Suppressor macrophage treated with lipopolysaccharide for 4 hours (primary cell): ENCODE measurements around the gene GCNT2.
A peak's percentile ranks its signal among the peaks of the same experiment; 100 is the strongest.

Source experiments
- DNase-seq: peaks from one replicate; pipeline ENCODE4 v3.0.0-alpha.2; 2020

The GCNT2 gene

DNA sequence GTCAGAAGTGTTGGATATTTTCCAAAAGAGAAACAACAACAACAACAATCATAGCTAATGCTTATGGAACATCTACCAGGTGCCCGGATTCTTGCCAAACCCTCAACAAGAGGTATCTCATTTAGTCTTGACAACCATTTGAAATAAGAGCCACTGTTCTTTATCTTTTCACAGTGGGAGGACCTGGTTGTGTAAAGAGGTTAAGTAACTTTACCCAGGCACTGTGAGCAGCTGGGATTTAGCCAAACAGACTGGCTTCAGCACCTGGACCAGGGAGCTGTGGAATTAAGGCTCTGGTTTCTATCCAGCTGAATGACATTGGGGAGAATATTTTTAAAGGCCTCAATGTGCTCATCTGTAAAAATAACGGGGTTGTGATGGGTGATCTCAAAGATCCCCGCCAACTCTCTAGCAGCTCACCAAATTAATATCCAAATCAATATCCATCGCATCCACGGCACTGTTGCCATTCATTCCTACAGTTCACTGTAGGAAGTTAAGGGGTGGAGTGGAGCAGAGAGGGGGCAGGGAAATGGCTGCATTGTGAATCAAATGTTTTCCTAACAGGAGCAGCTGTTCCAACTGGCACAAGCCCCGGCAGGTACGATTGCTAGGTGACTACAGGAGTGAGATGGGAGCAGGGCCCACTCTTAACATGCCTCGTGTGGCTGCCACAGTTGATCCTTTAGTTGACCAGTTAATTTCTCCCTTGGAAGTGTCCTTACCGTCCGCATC is 61.8 kb downstream of the GCNT2 start:
- no peak for DNase-seq

DNA sequence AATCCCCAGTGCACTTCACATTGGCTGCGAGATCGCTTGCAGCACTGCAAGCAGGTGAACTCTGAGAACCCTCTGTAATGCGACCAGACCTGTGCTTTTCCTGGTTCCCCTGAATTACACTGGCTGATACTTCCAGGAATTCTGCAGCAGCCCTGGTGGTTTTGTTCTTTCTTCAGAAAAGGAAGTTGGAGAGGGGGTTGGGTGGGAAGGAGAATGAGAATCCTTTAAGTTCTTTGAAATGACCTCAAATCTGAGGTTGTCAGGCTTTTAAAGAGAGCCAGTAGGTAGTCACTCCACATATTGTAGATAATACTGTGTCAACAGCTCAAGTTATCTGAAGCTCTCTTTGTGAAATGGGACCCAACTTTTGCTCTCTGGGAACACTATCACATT is 62.4 kb downstream of the GCNT2 start:
- peak; percentile 32 for DNase-seq

- DNase-seq, result no peak
Measured at GRCh38 chr6:10584607-10585006, 63.5 kb downstream of the GCNT2 start.

- no peak for DNase-seq
Measured at GRCh38 chr6:10585209-10585845, 64.2 kb downstream of the GCNT2 start.

GRCh38 chr6:10586302-10586701 is 65.2 kb downstream of the GCNT2 start:
- no peak for DNase-seq

DNA sequence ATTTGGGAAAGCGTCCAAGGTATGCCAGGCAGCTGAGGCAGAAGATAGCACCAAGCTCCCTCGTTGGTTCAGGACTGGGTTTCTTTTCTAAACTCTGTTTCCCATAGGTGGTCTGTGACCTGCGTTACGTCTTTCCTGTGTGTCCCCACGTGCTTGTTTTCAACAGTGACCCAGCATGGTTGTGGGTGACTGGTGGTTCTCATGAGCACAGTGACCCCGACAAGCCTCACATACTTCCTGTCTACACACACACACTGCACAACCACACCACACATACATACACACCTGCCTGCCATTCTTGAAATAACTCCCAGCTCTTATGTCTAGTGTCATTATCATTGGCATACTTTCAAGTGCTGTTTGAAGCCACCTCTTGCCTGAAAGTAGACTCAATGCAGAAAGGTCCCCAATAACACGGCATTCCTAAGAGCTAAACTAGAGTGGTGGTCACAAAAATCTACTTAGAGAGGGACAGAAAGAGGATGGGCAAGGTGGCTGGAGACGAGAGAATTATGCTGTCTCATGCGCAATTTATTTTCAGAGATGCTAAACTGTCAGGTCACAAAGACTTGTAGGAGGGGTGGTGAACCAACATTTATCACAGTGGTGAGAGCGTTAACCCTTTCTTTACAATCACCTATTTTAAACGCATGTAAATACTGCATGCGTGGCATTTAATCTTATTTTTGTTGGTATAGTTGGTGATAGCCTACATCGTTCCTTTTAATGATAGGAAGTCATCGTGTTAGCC is 66.7 kb downstream of the GCNT2 start:
- no peak for DNase-seq

- DNase-seq, result no peak
Measured at GRCh38 chr6:10588562-10589428, 67.6 kb downstream of the GCNT2 start.

DNA sequence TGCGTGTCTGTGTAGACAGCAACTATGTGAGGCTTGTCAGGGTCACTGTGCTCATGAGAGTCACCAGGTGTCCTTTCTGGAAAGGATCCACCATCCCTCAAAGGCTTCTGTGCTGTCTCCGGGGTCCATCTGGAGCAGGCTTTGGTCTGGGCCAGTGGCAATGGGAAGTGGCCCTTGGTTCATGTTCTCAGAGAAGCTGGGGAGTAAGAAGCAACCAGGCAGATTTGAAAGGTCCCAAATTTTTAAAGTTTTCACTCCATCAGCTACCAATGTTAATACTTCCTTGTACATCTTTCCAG is 68.2 kb downstream of the GCNT2 start:
- no peak for DNase-seq

- DNase-seq, result no peak
Measured at GRCh38 chr6:10589983-10590382, 68.8 kb downstream of the GCNT2 start.

- no peak for DNase-seq
Measured at GRCh38 chr6:10591422-10592160, 70.4 kb downstream of the GCNT2 start.

GRCh38 chr6:10595731-10596664 is 74.8 kb downstream of the GCNT2 start:
- DNase-seq, result peak; percentile 93

DNA sequence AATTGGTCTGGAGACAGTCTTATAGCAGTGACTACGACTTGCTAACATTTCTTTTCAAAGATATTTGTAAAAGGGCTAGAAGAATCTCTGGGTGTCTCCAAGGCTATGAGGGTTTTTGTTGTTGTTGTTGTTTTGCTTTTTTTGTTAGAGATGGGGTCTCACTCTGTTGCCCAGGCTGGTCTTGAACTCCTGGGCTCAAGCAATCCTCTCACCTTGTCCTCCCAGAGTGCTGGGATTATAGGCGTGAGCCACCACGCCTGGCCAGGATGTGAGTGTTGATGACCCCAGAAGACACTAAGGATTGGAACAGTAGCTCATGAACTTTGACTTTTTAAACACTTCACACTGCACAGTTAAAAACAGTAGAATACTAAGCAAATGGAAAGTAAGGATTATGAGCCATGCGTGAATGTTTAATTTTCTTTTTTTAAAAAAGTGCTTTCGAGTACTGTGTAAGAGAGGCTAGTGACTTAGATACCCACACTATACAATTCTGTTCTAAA is 76.4 kb downstream of the GCNT2 start:
- DNase-seq, result no peak

GRCh38 chr6:10598084-10598960 is 77.2 kb downstream of the GCNT2 start:
- DNase-seq, result peak; percentile 86

DNA sequence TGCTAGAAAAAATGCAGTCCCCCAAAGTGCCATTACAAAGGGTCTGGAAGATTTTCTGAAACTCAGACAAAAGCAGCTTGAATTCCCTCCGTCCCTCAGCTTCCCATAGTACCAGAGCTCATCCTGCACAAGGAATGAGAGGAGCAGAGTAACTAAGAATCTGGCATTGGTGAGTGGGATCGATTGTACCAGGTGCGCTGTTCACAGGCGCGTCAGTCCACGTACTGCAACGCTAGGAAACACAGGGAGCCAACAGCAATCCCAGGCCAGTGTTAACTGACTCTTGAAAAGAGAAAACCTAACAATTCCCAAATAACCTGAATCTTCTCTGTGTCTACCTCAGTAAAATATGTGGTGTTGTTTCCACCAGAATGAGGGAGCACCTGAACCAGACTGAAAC is 77.9 kb downstream of the GCNT2 start:
- no peak for DNase-seq

DNA sequence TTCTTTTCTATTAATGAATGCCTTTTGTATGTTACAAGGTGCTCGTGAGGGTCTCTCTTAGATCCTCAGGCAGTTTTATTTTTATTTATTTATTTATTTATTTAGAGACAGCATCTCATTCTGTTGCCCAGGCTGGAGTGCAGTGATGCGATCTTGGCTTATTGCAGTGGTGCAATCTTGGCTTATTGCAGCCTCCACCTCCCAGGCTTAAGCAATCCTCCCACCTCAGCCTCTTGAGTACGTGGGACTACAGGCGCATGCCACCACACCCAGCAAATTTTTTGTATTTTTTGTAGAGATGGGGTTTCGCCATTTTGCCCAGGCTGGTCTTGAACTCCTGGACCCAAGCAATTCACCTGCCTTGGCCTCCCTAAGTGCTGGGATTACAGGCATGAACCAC is 79.5 kb downstream of the GCNT2 start:
- DNase-seq, result peak; percentile 25

DNA sequence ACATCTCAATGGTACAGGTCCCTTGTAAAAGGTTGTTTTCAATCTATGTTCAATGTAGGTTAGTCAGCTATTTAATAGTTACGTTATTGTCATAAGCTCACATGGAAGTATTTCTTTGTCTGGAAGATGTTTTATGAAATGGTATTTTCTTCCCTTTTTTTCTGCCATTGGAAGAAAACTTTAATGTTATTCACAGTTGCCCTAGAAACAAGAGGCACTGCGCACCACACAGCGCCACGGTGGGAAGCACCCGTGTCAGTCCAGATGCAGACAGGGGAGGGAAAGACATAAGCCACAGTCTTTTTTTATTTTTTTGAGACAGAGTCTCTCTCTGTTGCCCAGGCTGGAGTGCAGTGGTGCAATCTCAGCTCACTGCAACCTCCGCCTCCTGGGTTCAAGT is 82.1 kb downstream of the GCNT2 start:
- peak; percentile 65 for DNase-seq

- DNase-seq, result no peak
Measured at GRCh38 chr6:10609038-10609437, 87.9 kb downstream of the GCNT2 start.

- DNase-seq, result no peak
Measured at GRCh38 chr6:10610289-10610688, 89.1 kb downstream of the GCNT2 start.

DNA sequence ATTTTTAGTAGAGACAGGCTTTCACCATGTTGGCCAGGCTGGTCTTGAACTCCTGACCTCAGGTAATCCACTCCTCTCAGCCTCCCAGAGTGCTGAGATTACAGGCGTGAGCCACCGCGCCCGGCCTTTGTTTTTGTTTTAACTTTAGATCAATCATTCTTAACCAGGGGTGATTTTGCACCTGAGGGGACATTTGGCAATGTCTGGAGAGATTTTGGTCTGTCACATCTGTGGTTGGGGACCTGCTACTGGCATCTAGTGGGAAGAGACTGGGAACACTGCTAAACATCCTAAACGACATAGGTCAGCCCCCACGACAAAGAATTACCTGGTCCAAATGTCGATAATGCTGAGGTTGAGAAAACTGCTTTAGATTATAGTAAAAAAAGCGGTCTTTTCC is 91.0 kb downstream of the GCNT2 start:
- no peak for DNase-seq

DNA sequence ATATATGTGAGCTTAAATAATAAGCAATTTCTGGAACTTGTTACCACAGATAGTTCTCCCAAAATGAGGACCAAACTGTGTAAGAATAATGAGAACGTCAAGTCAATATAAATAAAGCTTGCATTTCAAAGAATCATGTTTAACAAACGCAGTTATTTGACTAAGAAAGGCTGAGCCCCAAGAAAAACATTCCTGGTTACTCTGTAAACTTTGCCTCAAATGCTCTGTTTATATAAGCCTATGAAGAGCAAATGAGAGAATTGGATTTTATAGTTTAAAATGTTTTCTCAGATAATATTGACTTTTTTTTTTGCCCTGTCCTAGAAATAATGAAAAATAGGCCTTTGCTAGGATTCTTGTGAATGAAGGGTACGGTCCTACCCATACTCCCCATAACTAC is 91.9 kb downstream of the GCNT2 start:
- no peak for DNase-seq
